Stimulated activated CD4-positive, alpha-beta T cell treated with anti-CD3 and anti-CD28 coated beads, Interleukin-15, amount 100 ng/mL, for 24 hours (primary cell): ENCODE data around the gene ARHGAP11A.

ENCODE experiments used
- DNase-seq: peaks from one replicate; pipeline ENCODE4 v3.0.0-alpha.2; 2020

The ARHGAP11A gene

GRCh38 chr15:32688151-32688639 lies 72.9 kb downstream of the ARHGAP11A start:
- no peak for DNase-seq
